HG03135 (cell line): ENCODE results near the gene LRRC57.
"Not testable (repeated sequence)": the region's sequence is repeated elsewhere in the genome, so short reads cannot be mapped to it uniquely, and the experiment has no call there.

Experiments
- ATAC-seq: cut with Tn5 transposase; IDR thresholded peaks from one replicate; pipeline ENCODE4 v1.9.1; 2021; ENCODE audit warnings: mild to moderate bottlenecking, moderate library complexity; ENCODE audit not compliant: unreplicated experiment

Gene LRRC57

DNA sequence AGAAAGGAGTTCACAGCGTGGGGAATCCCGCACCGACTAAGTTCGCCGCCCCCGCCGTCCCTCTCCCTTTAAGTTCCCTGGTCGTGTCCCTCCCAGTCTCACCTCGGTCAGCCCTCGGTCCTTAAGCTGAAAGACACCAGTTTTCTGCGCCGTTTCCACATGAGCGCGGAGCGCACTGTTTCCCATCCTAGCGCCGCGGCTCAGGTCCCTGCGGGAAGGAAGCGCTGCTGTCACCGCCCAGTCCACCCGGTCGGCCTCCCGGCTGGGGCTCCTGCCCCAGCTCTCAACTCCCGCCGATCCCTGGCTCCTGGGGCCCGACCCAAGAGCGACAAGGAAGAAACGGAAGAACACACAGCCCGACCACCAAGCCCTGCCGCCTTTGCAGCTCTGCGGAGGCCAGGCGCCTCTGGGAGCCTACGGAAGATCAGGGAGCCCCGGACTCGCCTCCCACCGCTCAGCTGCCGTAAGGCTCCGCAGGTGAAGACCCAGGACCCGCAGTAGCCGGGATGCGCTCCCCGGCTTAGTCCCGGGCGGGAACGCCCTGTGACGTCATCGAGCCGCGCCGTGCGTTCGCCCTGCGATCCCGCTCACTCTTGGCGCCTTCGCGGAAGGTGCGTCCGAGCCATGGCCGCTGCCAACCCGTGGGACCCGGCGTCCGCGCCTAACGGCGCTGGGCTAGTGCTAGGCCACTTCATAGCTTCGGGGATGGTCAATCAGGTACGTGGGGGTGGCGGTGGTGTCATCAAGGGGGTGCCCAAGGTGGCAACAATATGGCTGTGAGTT lies at the start of gene LRRC57, which contains the start of gene HAUS2:
TSS of gene LRRC57 (minus strand) at position 545 of the 783 bp plus-strand sequence. CDS start at position 186, 359 bp downstream.
TSS of gene HAUS2 (plus strand) at position 590 of the 783 bp plus-strand sequence. CDS start at position 625, 35 bp downstream.
- ATAC-seq = peak; percentile 81

DNA sequence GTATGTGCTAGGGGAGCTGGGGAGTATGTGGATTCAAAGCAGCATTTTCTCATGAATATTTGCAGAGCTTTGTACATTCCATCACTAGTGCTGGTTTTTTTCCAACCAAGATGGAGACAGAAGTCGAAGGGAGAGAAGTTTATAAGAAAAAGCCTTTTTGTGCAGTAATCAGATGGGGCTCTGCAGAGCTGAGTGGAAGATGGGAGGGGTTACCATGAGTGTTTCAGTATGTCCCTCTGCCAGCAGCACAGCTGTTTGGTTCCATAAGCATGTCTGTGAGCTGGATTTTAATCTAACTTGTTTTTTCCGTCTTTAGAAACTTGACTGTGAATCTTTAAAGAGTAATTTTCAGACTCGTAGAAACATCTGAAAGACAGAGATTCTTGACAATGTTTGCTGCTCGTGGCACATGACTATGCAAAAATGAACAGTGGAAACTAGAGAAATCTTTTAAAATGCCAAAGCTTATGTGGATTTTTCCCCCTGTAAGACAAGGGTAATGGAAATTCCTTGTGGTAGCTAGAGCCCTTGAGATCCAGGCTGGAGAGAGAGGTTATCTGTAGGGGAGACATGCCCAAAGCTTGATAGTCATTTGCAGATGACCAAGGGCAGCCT lies 47.1 kb upstream of the LRRC57 start:
- no peak for ATAC-seq

DNA sequence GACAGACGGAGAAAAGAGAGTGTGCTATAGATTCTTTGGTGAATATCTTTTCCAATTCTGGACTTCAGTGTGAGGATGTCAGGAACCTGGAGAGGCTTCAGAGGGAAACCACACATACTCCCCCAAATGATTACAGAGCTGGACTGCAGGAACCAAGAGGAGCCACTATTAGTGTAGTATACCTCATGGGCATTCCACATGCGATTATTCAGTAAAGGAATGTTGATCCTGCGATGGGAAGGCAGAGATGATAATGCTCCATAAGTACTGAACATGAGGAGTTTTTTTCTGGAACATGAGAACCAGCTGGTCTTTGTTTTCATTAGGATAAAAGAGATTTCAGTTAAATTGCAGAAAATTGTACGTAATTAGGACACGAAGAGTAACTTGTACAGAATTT lies 45.5 kb upstream of the LRRC57 start:
- ATAC-seq = no peak

DNA sequence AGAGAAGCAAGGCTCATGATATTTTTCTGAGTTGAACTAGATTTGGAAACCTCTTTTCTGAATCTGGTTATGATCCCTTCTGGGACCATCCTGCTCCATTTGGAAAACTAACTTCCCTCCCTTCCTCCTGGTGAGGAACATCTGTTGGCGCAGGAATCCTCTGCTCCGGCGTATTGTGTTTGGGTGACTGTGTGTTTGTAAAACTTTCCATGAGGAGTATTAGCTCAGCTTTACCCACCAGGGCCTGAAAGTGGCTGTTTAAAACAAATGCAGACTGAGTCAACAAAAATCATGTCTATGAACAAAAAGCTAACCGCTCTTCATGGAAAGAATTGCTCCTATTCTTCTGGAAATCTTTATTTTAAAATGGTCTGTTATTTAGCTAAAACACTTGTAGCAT lies 44.5 kb upstream of the LRRC57 start:
- no peak for ATAC-seq

DNA sequence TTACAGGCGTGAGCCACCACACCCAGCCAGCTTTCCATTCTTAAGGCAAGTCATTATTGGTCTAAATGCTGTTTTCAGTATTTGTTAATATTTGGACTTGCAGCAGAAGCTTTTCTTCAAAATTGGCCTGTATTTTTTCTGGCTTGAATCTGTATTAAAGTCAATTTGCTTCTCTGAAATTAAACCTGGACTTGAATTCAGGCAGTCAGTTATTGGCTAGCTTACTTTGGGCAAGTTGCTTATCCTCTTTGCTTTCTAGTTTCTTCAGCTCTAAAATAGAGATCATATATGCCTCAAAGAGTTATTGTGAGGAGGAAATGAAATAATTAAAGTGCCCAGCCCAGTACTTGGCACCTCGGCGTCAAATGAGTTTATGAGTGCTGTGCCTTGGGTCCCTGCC lies 44.1 kb upstream of the LRRC57 start:
- ATAC-seq = no peak

DNA sequence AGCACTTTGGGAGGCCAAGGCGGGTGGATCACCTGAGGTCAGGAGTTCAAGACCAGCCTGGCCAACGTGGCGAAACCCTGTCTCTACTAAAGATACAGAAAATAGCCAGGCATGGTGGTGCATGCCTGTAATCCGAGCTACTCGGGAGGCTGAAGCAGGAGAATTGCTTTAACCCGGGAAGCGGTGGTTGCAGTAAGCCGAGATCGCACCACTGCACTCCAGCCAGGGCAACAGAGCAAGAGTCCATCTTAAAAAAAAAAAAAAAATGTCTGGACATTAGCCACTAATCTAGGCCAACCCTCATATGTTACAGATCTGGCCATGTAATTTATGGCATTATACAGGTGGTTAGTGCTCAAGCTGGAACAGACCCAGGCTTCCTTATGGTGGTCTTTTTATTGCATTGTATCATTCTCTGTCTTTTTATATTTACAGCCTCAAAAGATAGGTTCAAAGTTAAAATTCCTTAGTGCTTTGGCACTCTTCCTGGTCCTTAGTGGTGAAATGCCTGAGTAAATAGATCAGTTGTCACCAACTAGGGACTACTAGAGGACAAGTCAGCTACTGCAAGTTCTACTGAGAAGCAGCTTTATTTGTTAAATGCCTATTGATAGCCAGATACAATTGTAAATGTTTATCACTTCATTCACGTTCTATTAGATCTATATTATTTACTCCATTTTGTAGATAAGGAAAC lies 42.8 kb upstream of the LRRC57 start:
- ATAC-seq = no peak

DNA sequence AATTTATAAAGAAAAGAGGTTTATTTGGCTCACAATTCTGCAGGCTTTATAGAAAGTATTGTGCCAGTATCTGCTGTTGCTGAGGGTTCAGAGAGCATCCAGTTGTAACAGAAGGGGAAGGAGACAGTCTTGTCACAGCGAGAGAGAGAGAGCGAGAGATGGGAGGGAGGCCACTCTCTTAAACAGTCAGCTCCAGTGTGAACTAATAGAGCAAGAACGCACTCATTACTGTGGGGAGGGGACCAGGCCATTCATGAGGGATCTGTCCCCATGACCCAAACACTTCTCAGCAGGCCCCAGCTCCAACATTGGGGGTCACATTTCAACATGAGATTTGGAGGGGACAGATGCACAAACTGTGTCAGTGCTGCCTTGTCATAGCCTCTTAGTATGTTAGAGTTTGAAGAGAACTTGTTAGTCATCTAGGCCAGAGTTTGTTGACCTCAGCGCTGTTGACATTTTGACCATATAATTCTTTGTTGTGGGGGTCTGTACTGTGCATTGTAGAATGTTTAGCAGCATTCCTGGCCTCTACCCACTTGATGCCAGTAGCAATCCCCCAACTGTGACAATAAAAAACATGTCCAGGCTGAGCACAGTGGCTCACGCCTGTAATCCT lies 42.1 kb upstream of the LRRC57 start:
- no peak for ATAC-seq

DNA sequence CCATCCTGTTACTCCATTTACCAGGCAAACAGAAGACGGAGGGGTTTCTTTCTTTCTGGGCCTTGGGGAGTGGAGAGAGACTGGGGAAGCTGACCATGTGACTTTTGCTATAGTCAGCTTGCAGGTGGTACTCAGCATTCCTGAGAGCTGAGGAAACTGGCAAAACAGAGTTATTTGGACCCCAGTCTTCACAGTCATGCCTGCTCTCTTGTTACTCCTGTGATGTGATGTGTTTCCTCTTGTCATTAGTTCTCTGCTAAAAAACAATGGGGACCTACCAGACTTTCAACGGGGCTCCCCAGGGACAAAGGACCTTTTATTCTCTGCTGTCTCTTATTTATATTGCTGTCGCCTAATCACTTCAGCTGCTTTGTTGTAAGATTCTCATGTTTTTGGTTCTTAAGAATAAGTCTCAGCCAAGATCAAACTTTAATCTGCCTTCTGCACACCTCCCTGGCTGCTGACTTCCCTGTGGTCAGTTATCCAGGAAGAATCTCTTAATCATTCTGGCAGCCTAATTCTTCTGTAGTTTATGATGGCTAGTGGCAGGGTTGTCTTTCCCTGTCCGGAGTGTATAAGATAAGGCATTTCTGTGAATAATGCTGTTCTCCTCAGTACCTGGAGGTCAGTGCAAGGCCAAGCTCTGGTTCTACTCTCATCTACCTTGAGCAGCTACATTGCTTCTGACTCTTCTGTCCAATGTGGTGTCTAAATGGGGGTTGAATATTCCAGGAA lies 35.6 kb upstream of the LRRC57 start:
- no peak for ATAC-seq

DNA sequence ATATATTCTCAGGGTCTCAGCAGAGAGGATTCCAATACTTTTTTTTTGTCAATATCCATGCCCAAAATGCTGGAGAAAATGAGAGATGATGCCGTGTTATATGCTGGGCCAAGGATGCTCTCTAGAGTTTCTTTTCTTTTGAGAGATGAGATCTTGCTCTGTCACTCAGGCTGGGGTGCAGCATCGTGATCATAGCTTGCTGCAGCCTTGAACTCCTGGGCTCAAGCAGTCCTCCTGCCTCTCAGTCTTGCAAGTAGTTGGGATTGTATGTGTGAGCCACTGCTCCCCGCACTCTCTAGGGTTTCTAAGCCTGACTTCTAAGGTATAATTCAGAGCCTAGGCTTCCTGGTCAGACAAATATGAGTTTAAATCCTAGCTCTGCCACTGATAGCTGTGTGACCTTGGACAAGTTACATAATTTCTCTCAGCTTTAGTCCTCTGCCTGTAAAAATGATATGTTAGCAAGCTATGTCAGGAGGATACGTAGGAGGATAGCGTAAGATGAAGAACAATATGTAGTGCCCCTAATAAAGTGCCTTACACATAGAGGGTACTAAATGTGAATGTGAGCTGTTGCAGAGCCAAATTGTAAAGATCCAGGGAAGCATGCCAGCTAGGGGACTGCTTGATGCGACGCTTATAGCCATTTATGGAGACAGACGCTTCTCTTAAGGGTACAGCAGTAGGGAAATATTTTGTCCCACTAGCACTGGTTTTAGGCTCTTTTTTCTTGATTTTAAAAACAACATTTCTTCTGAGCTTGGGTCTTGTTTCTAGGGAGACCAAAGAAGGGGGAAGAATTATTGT lies 34.2 kb upstream of the LRRC57 start:
- no peak for ATAC-seq

DNA sequence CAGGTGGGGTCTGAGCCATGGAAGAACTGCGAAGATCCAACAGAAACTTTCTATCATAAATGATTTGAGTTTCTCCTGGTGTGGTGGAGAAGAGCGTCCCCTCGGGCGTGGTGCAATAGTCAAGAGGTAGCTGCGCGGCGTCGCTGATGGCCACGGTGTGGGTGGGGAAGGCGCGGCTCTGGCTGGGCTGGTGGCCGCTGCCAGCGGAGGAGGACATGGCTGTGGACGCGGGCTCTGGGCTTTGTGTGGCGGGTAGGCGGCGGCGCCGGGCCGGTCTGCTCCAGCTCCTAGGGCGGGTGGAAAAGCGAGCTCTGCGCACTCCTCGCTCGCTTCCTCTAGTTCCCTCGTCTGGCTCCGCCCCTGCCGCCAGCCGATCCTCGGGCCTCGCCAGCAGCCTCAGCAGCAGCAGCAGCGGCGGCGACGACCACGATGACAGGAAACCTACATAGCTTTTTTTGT lies 32.7 kb upstream of the LRRC57 start:
- ATAC-seq = peak; percentile 71

DNA sequence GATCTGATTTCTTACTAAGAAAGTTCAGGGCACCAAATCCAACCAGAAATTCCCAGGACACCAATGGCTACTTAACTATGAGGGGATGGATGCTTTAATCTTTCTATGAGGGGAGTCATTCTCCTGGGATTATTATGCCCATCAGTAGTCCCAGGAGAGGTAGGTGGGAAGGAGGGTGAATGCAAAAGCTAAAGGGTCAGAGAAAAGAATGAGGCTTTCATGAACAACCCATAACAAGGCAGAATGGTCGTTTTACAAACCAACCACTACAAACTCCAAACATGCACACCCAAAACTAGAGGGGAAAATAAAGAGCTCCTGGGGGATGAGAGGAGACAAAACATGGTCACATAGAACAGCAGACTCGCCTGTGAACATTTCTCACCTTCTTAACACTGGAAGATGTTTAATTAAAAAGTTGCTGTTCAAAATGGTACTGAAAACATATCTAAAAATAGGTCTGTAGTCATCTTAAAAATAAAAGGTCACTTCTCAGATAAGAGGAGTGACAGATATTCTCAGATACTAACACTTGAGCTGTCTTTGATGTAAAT lies 30.5 kb upstream of the LRRC57 start:
- no peak for ATAC-seq

DNA sequence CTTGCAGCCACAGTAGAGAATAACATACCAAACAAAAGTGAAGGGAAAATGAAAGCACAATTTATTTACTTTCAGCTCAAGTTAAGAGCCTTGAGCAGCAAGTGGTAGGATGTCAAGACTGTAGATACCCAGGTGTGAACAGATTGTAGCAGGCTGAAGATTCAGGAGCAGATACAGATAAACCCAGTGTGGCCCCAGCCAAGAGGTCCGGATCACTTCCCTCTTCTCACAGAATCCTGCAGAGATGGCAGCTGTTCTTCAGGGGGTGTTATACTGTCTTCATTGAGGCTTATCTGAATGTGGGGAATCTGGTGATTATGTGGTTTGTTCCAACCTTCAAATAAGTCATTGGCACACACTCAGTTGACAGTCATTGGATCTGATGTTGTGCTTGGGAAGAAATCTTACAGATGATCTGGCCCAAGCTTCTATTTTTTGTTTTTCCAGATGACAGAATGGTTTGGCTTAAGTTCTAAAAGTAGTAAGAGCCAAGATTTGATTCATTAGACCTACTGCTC lies 29.0 kb upstream of the LRRC57 start:
- no peak for ATAC-seq

DNA sequence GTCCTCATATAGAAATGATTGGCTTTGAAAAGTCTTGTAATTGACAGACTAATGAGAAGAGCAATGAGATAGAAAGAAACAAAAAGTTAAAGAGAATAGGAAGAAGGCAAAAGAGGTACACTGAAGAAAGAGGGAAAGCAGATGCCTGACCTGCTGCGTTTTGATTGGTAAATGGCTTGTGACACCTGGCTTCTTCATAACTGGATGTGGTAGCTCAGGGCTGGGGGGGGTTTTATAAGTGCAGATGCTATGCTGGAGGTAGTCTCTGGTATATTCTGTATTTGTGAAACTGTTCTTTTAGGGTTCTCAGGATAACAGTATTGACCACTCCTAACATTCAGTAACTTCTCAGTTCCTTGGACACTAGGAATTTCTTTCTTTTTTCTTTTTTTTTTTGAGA lies 28.2 kb upstream of the LRRC57 start:
- ATAC-seq = no peak

DNA sequence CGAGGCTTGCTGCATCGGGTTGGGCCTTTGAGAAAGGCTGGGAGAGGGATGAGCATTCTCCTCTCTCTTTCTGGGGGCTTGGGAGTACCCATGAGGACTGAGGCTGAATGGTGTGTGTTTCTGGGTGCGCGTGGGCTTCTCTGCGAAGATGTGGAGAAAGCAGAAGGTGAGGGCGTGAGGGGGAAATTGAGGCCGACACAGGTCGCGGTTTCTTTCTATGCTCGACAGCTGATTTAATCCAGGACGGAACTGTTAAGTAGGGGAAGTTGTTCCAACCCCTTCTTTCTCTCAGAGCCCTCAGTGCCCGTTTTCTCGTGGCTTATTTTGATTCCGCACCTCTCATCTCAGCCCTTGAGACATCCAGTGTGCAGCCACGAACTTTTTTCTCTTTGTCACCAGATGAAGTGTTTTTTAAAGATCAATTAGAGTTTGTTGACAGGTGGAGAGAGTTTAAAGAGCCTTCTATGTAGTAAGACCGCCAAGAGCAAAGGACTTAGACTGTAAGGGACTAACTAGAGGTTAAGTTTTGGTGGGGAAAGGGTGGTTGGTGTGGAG lies 27.5 kb upstream of the LRRC57 start:
- ATAC-seq = no peak

DNA sequence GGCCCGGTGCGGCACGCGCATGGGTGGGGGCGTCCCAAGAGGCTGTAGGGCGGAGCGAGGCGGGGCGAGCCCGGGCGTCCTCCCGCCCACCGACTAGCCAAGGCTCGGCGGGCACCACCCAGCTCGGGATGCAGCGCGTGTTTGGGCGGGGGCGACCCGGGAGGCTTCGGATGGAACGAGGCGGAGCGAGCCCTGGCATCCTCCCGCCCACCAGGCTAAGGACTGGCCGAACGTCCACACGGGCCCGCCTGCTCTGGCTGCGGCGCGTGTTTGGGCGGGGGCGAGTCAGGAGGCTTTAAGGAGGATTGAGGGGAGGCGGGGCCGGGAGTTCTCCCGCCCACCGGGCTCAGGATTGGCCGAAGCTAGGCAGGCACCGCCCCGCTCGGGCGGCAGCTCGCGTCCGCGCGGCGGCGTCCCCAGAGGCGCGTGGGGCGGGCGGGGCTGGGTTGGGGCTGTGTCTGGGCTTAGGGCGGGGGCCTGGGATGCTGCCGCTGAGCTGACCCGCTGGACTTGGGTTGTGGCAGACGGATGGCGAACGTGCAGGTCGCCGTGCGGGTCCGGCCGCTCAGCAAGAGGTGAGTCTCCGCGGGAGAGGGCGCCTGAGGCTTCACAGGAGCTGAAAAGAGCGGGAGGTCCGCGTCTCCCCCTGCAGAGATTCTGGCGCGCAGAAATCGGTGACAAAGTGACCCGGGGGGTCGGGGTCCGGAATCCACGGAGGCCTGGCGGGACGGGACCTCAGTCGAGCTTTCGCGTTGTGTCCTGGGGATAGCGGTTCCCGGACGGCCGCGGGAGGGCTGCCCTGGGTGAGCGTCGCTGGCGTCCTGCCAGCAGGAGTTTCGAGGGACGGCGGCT lies 26.8 kb upstream of the LRRC57 start, which contains the start of gene STARD9:
TSS of gene STARD9 (plus strand) at position 419 of the 852 bp plus-strand sequence. CDS start at position 529, 110 bp downstream.
- ATAC-seq = peak; percentile 85

DNA sequence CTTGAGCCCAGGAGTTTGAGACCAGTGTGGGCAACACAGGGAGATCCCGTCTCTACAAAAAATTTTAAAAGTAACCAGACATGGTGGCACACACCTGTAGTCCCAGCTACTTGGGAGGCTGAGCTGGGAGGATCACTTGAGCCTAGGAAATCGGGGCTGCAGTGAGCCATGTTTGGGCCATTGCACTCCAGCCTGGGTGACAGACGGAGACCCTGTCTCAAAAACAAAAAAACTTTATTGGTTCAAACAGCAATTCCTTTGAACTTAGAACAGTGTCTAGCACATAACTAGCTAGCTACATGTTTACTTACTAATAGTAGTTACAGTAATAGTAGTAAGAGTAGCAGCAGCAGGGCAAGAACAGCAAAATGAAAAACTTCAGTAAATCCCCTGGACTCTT lies 10.1 kb upstream of the LRRC57 start:
- ATAC-seq = no peak

DNA sequence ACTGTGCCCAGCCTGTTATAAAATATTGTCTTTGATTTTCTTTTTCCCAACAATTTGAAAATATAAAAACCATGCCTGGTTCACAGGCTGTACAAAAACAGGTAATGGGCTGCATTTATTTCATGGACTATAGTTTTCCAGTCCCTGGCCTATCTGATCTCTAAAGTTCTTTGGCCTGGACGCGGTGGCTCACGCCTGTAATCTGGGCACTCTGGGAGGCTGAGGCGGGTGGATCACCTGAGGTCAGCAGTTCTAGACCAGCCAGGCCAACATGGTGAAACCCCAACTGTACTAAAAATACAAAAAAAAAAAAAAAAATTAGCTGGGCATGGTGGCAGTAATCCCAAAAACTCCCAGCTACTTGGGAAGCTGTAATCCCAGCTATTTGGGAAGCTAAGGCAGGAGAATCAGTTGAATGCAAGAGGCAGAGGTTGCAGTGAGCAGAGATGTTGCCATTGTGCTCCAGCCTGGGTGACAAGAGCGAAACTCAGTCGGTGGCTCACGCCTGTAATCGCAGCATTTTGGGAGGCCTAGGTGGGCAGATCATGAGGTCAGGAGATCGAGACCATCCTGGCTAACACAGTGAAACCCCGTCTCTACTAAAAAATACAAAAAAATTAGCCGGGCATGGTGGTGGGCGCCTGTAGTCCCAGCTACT lies 8.1 kb upstream of the LRRC57 start:
- not testable (repeated sequence) for ATAC-seq
